PC-3 (cell line): ENCODE measurements around the gene L1TD1. TPM values are rescaled to one million over a fixed set of nuclear protein-coding genes. Genes with fewer than 3 reads are reported as not detected.
"Not testable (repeated sequence)": the region's sequence is repeated elsewhere in the genome, so short reads cannot be mapped to it uniquely, and the experiment has no call there.

Experiments used
- ATAC-seq: fragments of 200-7000 bp; cut with Tn5 transposase; 2 replicates; pipeline ENCODE4 v1.9.1; 2020; ENCODE audit warnings: mild to moderate bottlenecking, moderate library complexity
- BruUV-seq: library from RNA; stranded (reverse); fragments of 400-500 nt; replicated peaks from 2 replicates; lab custom pipeline; 2021; lab: Mats Ljungman, UMichigan
- CTCF ChIA-PET: fragments of 300-600 bp; sonication (Branson Sonifier 250); formaldehyde crosslinking; loops from one replicate; lab custom pipeline; 2022; ENCODE audit warnings: antibody characterized with exemption; lab: Charles Lee
- POLR2A ChIA-PET: fragments of 300-600 bp; sonication (Branson Sonifier 250); formaldehyde crosslinking; loops from one replicate; lab custom pipeline; 2022; ENCODE audit warnings: antibody characterized with exemption; ENCODE audit not compliant: unreplicated experiment; lab: Charles Lee
- DNase-seq: peaks from one replicate; pipeline ENCODE4 v3.0.0-alpha.2; 2015
- H2AFZ ChIP-seq: fragments of 300-600 bp; sonication (generic); 2 replicates; pipeline ENCODE4 v1.6.0; 2016; ENCODE audit warnings: antibody characterized with exemption, low read length
- H3F3A ChIP-seq: fragments of 300-600 bp; sonication (generic); one replicate; pipeline ENCODE4 v1.6.0; 2017; ENCODE audit warnings: antibody characterized with exemption, low read length, control low read depth, mild to moderate bottlenecking; ENCODE audit not compliant: unreplicated experiment
- H3K27ac ChIP-seq: fragments of 300-600 bp; sonication (generic); 2 replicates; pipeline ENCODE4 v1.5.1; 2016; ENCODE audit warnings: mild to moderate bottlenecking, low read length
- H3K27me3 ChIP-seq: fragments of 300-600 bp; sonication (generic); 2 replicates; pipeline ENCODE4 v1.6.1; 2016; ENCODE audit warnings: low read length, mixed read lengths
- H3K36me3 ChIP-seq: fragments of 300-600 bp; sonication (generic); 2 replicates; pipeline ENCODE4 v1.6.1; 2016; ENCODE audit warnings: low read depth, mixed run types, low read length, mixed read lengths
- H3K4me1 ChIP-seq: fragments of 300-600 bp; sonication (generic); 2 replicates; pipeline ENCODE4 v1.5.1; 2016; ENCODE audit warnings: low read length; ENCODE audit not compliant: insufficient read depth
- H3K4me2 ChIP-seq: fragments of 300-600 bp; sonication (generic); 2 replicates; pipeline ENCODE4 v1.6.0; 2016; ENCODE audit warnings: low read length
- H3K4me3 ChIP-seq: fragments of 300-600 bp; sonication (generic); 2 replicates; pipeline ENCODE4 v1.5.1; 2016; ENCODE audit warnings: mild to moderate bottlenecking, low read length, mixed read lengths
- H3K79me2 ChIP-seq: fragments of 300-600 bp; sonication (generic); 2 replicates; pipeline ENCODE4 v1.6.1; 2017; ENCODE audit warnings: low read length, mixed read lengths
- H3K9ac ChIP-seq: fragments of 300-600 bp; sonication (generic); 2 replicates; pipeline ENCODE4 v1.6.0; 2016; ENCODE audit warnings: mild to moderate bottlenecking, low read length
- H3K9me2 ChIP-seq: fragments of 300-600 bp; sonication (generic); replicated peaks from 2 replicates; pipeline ENCODE4 v1.6.1; 2016; ENCODE audit warnings: mixed run types, low read length, mixed read lengths
- H3K9me3 ChIP-seq: fragments of 300-600 bp; sonication (generic); 2 replicates; pipeline ENCODE4 v1.6.1; 2016; ENCODE audit warnings: low read length, mixed read lengths
- H4K20me1 ChIP-seq: fragments of 300-600 bp; sonication (generic); 2 replicates; pipeline ENCODE4 v1.6.1; 2016; ENCODE audit warnings: low read length, mixed read lengths
- EZH2 ChIP-seq: fragments of 300-600 bp; sonication (generic); IDR thresholded peaks from one replicate; pipeline ENCODE4 v1.6.1; 2017; ENCODE audit warnings: antibody characterized with exemption, mild to moderate bottlenecking, low read length; ENCODE audit not compliant: unreplicated experiment
- EZH2phosphoT487 ChIP-seq: fragments of 300-600 bp; sonication (generic); IDR thresholded peaks from 2 replicates; pipeline ENCODE4 v1.6.1; 2018; ENCODE audit warnings: mild to moderate bottlenecking, antibody characterized with exemption, low read length, borderline replicate concordance
- intact Hi-C: fragments of 100-400 bp; cut with micrococcal nuclease; formaldehyde crosslinking; loops from 2 replicates; pipeline ENCODE4 v1.9.0; 2023
- total RNA-seq: library from RNA; depleted of rRNA; stranded (reverse); fragments of >200 nt; gene quantifications from 2 replicates; pipeline ENCODE4 v1.2.3, GENCODE V29; 2014
- TF ChIP-seq, protein P1 (sequence below): fragments of 300-600 bp; sonication (generic); conservative IDR thresholded peaks from 2 replicates; pipeline ENCODE4 v1.5.1; 2017; ENCODE audit warnings: antibody characterized with exemption, low read depth, mild to moderate bottlenecking, low read length

The L1TD1 gene
- total RNA-seq, 1 experiment from 2014 or later, result not detected

DNA sequence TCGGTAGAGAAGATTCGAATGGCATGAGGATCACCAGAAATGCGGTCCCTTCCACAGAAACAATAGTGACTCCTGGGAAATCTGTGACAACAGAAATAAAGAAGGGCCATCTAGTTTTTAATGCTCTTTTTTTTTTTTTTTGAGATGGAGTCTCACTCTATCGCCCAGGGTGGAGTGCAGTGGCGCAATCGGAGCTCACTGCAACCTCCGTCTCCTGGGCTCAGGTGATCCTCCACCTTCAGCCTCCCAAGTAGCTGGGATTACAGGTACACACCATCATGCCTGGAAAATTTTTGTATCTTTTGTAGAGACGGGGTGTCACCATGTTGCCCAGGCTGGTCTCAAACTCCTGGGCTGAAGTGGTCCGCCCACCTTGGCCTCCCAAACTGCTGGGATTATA is 43.9 kb downstream of the L1TD1 start:
- ChIA-PET POLR2A (no interaction called here), CTCF (no interaction called here)
- no peak overlapping the region for H2AFZ ChIP-seq
- intact Hi-C loops, result no loop called here
- no peaks in the 10 kb centered on the region for H4K20me1 ChIP-seq
- no peak overlapping the region for H3K4me2 ChIP-seq
- no peaks in the 10 kb centered on the region for H3K36me3 ChIP-seq
- no peaks in the 10 kb centered on the region for H3F3A ChIP-seq
- no peaks in the 10 kb centered on the region for H3K27me3 ChIP-seq
- BruUV-seq, result no TSS peak
- no peak overlapping the region for H3K9ac ChIP-seq
- H3K27ac ChIP-seq, result no peak overlapping the region
- no peaks in the 10 kb centered on the region for H3K9me2 ChIP-seq
- TF ChIP-seq, protein P1, sequence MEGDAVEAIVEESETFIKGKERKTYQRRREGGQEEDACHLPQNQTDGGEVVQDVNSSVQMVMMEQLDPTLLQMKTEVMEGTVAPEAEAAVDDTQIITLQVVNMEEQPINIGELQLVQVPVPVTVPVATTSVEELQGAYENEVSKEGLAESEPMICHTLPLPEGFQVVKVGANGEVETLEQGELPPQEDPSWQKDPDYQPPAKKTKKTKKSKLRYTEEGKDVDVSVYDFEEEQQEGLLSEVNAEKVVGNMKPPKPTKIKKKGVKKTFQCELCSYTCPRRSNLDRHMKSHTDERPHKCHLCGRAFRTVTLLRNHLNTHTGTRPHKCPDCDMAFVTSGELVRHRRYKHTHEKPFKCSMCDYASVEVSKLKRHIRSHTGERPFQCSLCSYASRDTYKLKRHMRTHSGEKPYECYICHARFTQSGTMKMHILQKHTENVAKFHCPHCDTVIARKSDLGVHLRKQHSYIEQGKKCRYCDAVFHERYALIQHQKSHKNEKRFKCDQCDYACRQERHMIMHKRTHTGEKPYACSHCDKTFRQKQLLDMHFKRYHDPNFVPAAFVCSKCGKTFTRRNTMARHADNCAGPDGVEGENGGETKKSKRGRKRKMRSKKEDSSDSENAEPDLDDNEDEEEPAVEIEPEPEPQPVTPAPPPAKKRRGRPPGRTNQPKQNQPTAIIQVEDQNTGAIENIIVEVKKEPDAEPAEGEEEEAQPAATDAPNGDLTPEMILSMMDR, result no peak
- peaks cover 41% of the 10 kb centered on the region for H3K4me1 ChIP-seq
- DNase-seq, result no peak
- no peaks in the 10 kb centered on the region for H3K79me2 ChIP-seq
- no peak overlapping the region for H3K4me3 ChIP-seq
- ATAC-seq, result no peak
- H3K9me3 ChIP-seq, result no peaks in the 10 kb centered on the region

DNA sequence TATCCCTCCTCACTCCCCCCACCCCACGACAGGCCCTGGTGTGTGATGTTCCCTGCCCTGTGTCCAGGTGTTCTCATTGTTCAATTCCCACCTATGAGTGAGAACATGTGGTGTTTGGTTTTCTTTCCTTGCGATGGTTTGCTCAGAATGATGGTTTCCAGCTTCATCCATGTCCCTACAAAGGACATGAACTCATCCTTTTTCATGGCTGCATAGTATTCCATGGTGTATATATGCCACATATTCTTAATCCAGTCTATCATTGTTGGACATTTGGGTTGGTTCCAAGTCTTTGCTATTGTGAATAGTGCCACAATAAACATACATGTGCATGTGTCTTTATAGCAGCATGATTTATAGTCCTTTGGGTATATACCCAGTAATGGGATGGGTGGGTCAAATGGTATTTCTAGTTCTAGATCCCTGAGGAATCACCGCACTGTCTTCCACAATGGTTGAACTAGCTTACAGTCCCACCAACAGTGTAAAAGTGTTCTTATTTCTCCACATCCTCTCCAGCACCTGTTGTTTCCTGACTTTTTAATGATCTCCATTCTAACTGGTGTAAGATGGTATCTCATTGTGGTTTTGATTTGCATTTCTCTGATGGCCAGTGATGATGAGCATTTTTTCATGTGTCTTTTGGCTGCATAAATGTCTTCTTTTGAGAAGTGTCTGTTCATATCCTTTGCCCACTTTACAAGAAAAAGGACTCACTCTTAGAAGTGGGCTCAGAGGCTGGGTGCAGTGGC is 45.2 kb downstream of the L1TD1 start:
- CTCF ChIA-PET, ATAC-seq, H3K9me3 ChIP-seq, H3K27me3 ChIP-seq, H3K36me3 ChIP-seq, H3K4me3 ChIP-seq, H3K4me2 ChIP-seq, POLR2A ChIA-PET, intact Hi-C loops, H3K27ac ChIP-seq, H2AFZ ChIP-seq, H3K9me2 ChIP-seq, H3K9ac ChIP-seq, BruUV-seq, DNase-seq, H3K79me2 ChIP-seq, H3F3A ChIP-seq, H4K20me1 ChIP-seq: not testable (repeated sequence)
- peaks cover 32% of the 10 kb centered on the region for H3K4me1 ChIP-seq

DNA sequence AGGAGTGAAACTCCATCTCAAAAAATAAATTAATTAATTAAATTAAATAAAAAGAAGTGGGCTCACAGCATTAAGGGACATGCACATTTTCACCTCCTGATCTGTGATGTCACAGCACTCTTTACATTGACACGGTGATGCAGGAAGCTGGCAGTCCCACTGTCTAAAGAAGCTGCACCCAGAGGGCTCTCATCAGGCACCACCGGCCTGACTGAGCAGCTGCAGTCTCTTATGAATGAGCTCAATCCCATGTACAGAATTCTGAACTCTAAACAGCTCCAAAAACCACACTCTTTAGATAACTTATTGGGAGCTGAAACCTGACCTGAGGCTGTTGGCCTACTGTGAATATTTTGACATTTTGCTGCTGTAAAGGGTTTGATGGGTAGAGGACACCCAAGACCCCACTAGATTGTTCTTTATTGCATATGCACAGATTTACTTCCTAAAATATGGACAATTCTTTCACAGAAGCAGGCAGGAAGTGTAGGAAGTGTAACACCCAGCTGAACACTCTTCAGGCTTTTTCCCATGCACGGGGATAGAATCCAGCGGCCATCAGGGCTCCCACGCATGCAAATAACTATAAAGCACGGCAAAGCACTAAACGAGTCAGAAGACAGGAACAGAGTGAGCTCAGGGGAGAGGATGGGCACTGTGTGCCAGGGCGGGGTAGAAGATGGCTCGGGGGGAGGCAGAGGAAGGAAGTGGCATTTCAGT is 46.2 kb downstream of the L1TD1 start:
- Histone ChIP-seq H3K9me3 (no peaks in the 10 kb centered on the region), H3K36me3 (no peaks in the 10 kb centered on the region), H3K4me2 (no peak overlapping the region), H4K20me1 (no peaks in the 10 kb centered on the region), H3K79me2 (no peaks in the 10 kb centered on the region), H3K9me2 (no peaks in the 10 kb centered on the region), H3F3A (no peaks in the 10 kb centered on the region), H2AFZ (no peak overlapping the region), H3K27ac (no peak overlapping the region), H3K9ac (no peak overlapping the region), H3K27me3 (no peaks in the 10 kb centered on the region), H3K4me1 (peaks cover 36% of the 10 kb centered on the region), H3K4me3 (no peak overlapping the region)
- no peak for DNase-seq
- intact Hi-C loops, result no loop called here
- POLR2A ChIA-PET, result no interaction called here
- CTCF ChIA-PET, result no interaction called here
- TF ChIP-seq EZH2, result no peak
- no peak for TF ChIP-seq EZH2phosphoT487
- TF ChIP-seq, protein P1, result no peak
- BruUV-seq, result no TSS peak
- no peak for ATAC-seq
